Measurements from ENCODE around the gene ATRIP.

DNA sequence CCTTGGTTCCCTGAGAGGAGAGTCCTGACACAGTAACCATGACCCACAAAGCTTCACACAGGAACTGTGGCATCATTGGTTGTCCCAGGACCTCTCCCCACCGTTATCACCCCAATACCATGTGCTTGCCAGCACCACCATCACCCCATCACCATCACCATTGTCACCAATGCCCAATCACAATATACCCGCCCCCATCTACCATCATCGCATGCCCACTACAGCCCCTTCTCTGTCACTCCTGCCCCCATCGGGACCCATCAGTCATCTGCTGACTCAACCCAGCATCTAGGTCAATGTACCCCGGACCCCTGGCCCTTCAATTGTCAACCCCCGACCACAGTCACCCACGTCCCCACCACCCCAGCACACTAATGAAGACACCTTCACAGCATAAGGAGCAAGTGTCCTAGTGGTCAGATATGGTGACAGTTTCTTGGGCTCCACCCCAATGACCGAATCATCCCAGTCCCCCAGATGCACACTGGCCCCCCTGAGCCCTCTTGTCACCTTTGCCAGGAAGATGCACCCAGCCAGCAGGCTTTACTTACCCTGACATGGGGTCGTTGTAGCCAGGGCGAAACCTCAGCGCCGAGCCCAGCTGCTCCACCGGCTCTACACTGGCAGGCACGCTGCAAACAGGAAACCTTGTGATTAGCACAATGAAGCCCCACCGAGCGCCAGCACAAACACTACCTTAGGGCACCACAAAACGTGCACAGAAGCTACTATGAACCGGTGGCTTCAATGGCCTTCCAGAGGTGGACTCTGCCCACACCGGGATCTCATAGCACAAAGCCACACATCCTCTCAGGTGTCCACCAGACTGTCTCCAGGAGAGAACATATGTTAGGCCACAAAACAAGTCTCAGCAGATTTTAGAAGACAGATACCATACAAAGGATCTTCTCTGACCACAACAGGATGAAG lies 32.4 kb downstream of the ATRIP start:
- no peak for TF ChIP-seq CTCF (IDR thresholded peaks at IDR 0.05)
- no peak for TF ChIP-seq POLR2A (IDR thresholded peaks at IDR 0.05)

All from heart left ventricle (tissue), 13 donors.